SK-N-SH treated with all-trans-retinoic acid at 6 μM for 48 hours (cell line): Measurements from ENCODE around the gene ALKBH5.

Source experiments
- BACH2 ChIP-seq: fragments of 250-450 bp; sonication (Bioruptor Pico); IDR thresholded peaks from 2 replicates; pipeline ENCODE4 v1.9.0; 2021; ENCODE audit warnings: mild to moderate bottlenecking, borderline replicate concordance
- CREB5 ChIP-seq: fragments of 250-450 bp; sonication (Bioruptor Pico); IDR thresholded peaks from 2 replicates; pipeline ENCODE4 v1.5.1; 2020; ENCODE audit warnings: low read depth, mild to moderate bottlenecking, moderate library complexity
- CSDC2 ChIP-seq: fragments of 250-450 bp; sonication (Bioruptor Pico); IDR thresholded peaks from 2 replicates; pipeline ENCODE4 v1.5.0; 2020; ENCODE audit warnings: mild to moderate bottlenecking, moderate library complexity
- OSR1 ChIP-seq: fragments of 250-450 bp; sonication (Bioruptor Pico); IDR thresholded peaks from 2 replicates; pipeline ENCODE4 v1.8.0; 2022; ENCODE audit warnings: moderate library complexity, mild to moderate bottlenecking, inconsistent platforms
- PATZ1 ChIP-seq: fragments of 250-450 bp; sonication (Bioruptor Pico); IDR thresholded peaks from 2 replicates; pipeline ENCODE4 v1.8.0; 2020; ENCODE audit warnings: mild to moderate bottlenecking, moderate library complexity, borderline replicate concordance
- PPARA ChIP-seq: fragments of 250-450 bp; sonication (Bioruptor Pico); IDR thresholded peaks from 2 replicates; pipeline ENCODE4 v1.5.0; 2020; ENCODE audit warnings: mild to moderate bottlenecking, borderline replicate concordance
- RARB ChIP-seq: fragments of 250-450 bp; sonication (Bioruptor Pico); IDR thresholded peaks from 2 replicates; pipeline ENCODE4 v1.8.0; 2021; ENCODE audit warnings: mild to moderate bottlenecking, moderate library complexity
- SNAI2 ChIP-seq: fragments of 250-450 bp; sonication (Bioruptor Pico); IDR thresholded peaks from 2 replicates; pipeline ENCODE4 v1.5.0; 2020; ENCODE audit warnings: mild to moderate bottlenecking, moderate library complexity
- TCF4 ChIP-seq: fragments of 250-450 bp; sonication (Bioruptor Pico); IDR thresholded peaks from 2 replicates; pipeline ENCODE4 v1.8.0; 2021; ENCODE audit warnings: mild to moderate bottlenecking, moderate library complexity, borderline replicate concordance
- ZFP3 ChIP-seq: fragments of 250-450 bp; sonication (Bioruptor Pico); IDR thresholded peaks from 2 replicates; pipeline ENCODE4 v1.5.0; 2020; ENCODE audit warnings: mild to moderate bottlenecking, moderate library complexity
- ZFP30 ChIP-seq: fragments of 450-650 bp; formaldehyde crosslinking; IDR thresholded peaks from 2 replicates; pipeline ENCODE4 v1.5.0; 2022; ENCODE audit warnings: mild to moderate bottlenecking, moderate library complexity
- TF ChIP-seq, protein P1 (sequence below): fragments of 250-450 bp; sonication (Bioruptor Pico); IDR thresholded peaks from 2 replicates; pipeline ENCODE4 v1.5.1; 2021; ENCODE audit warnings: mild to moderate bottlenecking, moderate library complexity

DNA sequence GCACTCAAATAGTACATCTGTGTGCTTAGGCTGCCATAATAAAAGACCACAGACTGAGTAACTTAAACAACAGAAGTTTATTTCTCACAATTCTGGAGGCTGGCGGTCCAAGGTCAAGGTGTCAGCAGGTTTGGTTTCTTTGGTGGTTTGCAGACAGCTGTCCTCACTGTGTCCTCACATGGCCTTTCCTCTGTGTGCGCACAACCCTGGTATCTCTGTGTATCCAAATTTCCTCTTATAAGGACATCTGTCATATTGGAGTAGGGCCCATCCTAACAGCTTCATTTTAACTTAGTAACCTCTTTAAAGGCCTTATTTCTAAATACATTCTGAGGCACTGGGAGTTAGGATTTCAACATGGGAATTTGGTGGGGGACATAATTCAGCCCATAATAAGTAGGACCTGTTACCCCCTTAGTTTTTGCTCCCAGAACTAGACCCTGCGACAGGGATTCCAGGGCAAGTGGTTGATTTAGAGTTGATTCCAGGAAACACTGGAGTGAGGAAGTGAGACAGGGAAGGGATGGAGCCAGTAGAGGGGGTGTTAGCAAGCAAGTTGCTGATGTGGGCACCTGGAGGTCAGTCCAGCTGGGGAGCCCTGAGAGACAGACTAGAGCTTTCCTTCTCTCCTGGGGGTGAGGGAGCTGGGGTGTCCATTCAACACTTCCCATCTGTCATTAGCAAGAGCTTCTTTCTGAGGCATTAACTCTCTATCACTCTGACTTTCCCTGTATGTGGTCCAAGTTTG lies 10.9 kb upstream of the ALKBH5 start:
- no peak for TF ChIP-seq PATZ1 (CRISPR knock-in tag)
- TF ChIP-seq PPARA (CRISPR knock-in tag): no peak
- no peak for TF ChIP-seq ZFP3
- TF ChIP-seq TCF4 (CRISPR knock-in tag): no peak
- TF ChIP-seq OSR1 (CRISPR knock-in tag): no peak
- no peak for TF ChIP-seq CSDC2 (CRISPR knock-in tag)
- no peak for TF ChIP-seq CREB5 (CRISPR knock-in tag)
- no peak for TF ChIP-seq ZFP30 (CRISPR knock-in tag)
- TF ChIP-seq RARB (CRISPR knock-in tag): no peak
- TF ChIP-seq, protein P1, sequence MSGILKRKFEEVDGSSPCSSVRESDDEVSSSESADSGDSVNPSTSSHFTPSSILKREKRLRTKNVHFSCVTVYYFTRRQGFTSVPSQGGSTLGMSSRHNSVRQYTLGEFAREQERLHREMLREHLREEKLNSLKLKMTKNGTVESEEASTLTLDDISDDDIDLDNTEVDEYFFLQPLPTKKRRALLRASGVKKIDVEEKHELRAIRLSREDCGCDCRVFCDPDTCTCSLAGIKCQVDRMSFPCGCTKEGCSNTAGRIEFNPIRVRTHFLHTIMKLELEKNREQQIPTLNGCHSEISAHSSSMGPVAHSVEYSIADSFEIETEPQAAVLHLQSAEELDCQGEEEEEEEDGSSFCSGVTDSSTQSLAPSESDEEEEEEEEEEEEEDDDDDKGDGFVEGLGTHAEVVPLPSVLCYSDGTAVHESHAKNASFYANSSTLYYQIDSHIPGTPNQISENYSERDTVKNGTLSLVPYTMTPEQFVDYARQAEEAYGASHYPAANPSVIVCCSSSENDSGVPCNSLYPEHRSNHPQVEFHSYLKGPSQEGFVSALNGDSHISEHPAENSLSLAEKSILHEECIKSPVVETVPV (CRISPR knock-in tag): no peak
- TF ChIP-seq BACH2 (CRISPR knock-in tag): no peak
- no peak for TF ChIP-seq SNAI2 (CRISPR knock-in tag)
